SK-N-SH treated with all-trans-retinoic acid at 6 μM for 48 hours (cell line): ENCODE results near the gene KLHL29.

Experiments used
- CREB5 ChIP-seq: fragments of 250-450 bp; sonication (Bioruptor Pico); IDR thresholded peaks from 2 replicates; pipeline ENCODE4 v1.5.1; 2020; ENCODE audit warnings: low read depth, mild to moderate bottlenecking, moderate library complexity
- CSRNP3 ChIP-seq: fragments of 250-450 bp; sonication (Bioruptor Pico); IDR thresholded peaks from 2 replicates; pipeline ENCODE4 v1.5.1; 2021; ENCODE audit warnings: mild to moderate bottlenecking, moderate library complexity
- ESRRG ChIP-seq: fragments of 250-450 bp; sonication (Bioruptor Pico); IDR thresholded peaks from 2 replicates; pipeline ENCODE4 v1.6.1; 2021; ENCODE audit warnings: mild to moderate bottlenecking
- GLIS3 ChIP-seq: fragments of 250-450 bp; sonication (Bioruptor Pico); IDR thresholded peaks from 2 replicates; pipeline ENCODE4 v1.5.0; 2020; ENCODE audit warnings: mild to moderate bottlenecking, moderate library complexity
- SNAI2 ChIP-seq: fragments of 250-450 bp; sonication (Bioruptor Pico); IDR thresholded peaks from 2 replicates; pipeline ENCODE4 v1.5.0; 2020; ENCODE audit warnings: mild to moderate bottlenecking, moderate library complexity
- TCF4 ChIP-seq: fragments of 250-450 bp; sonication (Bioruptor Pico); IDR thresholded peaks from 2 replicates; pipeline ENCODE4 v1.8.0; 2021; ENCODE audit warnings: mild to moderate bottlenecking, moderate library complexity, borderline replicate concordance
- ZFP3 ChIP-seq: fragments of 250-450 bp; sonication (Bioruptor Pico); IDR thresholded peaks from 2 replicates; pipeline ENCODE4 v1.5.0; 2020; ENCODE audit warnings: mild to moderate bottlenecking, moderate library complexity
- ZNF70 ChIP-seq: fragments of 450-650 bp; formaldehyde crosslinking; IDR thresholded peaks from 2 replicates; pipeline ENCODE4 v1.5.0; 2020; ENCODE audit warnings: mild to moderate bottlenecking, moderate library complexity

- TF ChIP-seq TCF4 (CRISPR knock-in tag) = no peak
- TF ChIP-seq ZNF70 = no peak
- no peak for TF ChIP-seq GLIS3
- no peak for TF ChIP-seq SNAI2
- TF ChIP-seq ESRRG = no peak
- no peak for TF ChIP-seq ZFP3 (CRISPR knock-in tag)
- TF ChIP-seq CSRNP3 (CRISPR knock-in tag) = no peak
- TF ChIP-seq CREB5 (CRISPR knock-in tag) = no peak
These were observed 233.3 kb downstream of the KLHL29 start for GRCh38 chr2:23618265-23618664.
